Lower leg skin (tissue), 4 donors: ENCODE results near the gene AOC2. TPM values are rescaled to one million over a fixed set of nuclear protein-coding genes. Genes with fewer than 3 reads are reported as not detected.
"Not testable (repeated sequence)": the region's sequence is repeated elsewhere in the genome, so short reads cannot be mapped to it uniquely, and the experiment has no call there.

Source experiments
- DNase-seq, 2 donors: peaks; one replicate each; pipeline ENCODE4 v3.0.0-alpha.2; 2019; ENCODE audit warnings: low spot score in 2 of 2
- H3K4me3 ChIP-seq: fragments of 200-600 bp; sonication (generic); 2 replicates; pipeline ENCODE4 v1.5.1; 2017; ENCODE audit warnings: mild to moderate bottlenecking, low read depth; ENCODE audit not compliant: poor library complexity, severe bottlenecking
- CTCF ChIP-seq, 3 donors: fragments of 450-650 bp; IDR thresholded peaks; one replicate each; pipeline ENCODE4 v1.5.1; 2016; ENCODE audit warnings: antibody characterized with exemption in 3 of 3, mild to moderate bottlenecking in 3 of 3, moderate library complexity in 2 of 3
- POLR2A ChIP-seq, 2 donors: fragments of 450-650 bp; IDR thresholded peaks; one replicate each; pipeline ENCODE4 v1.6.1; 2016 to 2017; ENCODE audit warnings: antibody characterized with exemption in 2 of 2, mild to moderate bottlenecking in 1 of 2, moderate library complexity in 1 of 2
- WGBS, 2 donors: methylation state at CpG; one replicate each; pipeline ENCODE4 v1.1.5; 2018; 5-methylcytosine and 5-hydroxymethylcytosine counted together
- intact Hi-C: fragments of 100-400 bp; cut with DNase I; formaldehyde crosslinking; loops from one replicate; pipeline ENCODE4 v1.15.0; 2023; ENCODE audit warnings: low total_unique reads
- total RNA-seq, 4 donors: library from RNA; depleted of rRNA; stranded (reverse); fragments of >200 nt; gene quantifications; one replicate each; pipeline ENCODE4 v1.1.0, GENCODE V29; 2016

Gene AOC2
- total RNA-seq, 4 donors from 2014 or later = 0.52 to 2.4 (median 1.2) TPM

- intact Hi-C loops = no loop called here
- WGBS, 2 donors = 78% methylated on average over 8 of the region's 8 CpGs
- DNase-seq = no peak
- TF ChIP-seq CTCF (IDR thresholded peaks at IDR 0.05) (no peak), POLR2A (IDR thresholded peaks at IDR 0.05) (no peak)
- H3K4me3 ChIP-seq = no peak overlapping the region
Observed at GRCh38 chr17:42878924-42879595, 34.7 kb downstream of the AOC2 start.

GRCh38 chr17:42879596-42879985 lies 35.2 kb downstream of the AOC2 start:
- intact Hi-C loops = no loop called here
- H3K4me3 ChIP-seq = no peak overlapping the region
- no peak for TF ChIP-seq POLR2A (IDR thresholded peaks at IDR 0.05)
- TF ChIP-seq CTCF (IDR thresholded peaks at IDR 0.05) = no peak
- 55 to 61% methylated on average over 6 of the region's 6 CpGs for WGBS, 2 donors
- no peak for DNase-seq

GRCh38 chr17:42880776-42881310 lies 36.5 kb downstream of the AOC2 start:
- intact Hi-C loops = no loop called here
- no peak for DNase-seq
- no peak overlapping the region for H3K4me3 ChIP-seq
- no peak for TF ChIP-seq POLR2A (IDR thresholded peaks at IDR 0.05)
- no peak for TF ChIP-seq CTCF (IDR thresholded peaks at IDR 0.05)
- WGBS, 2 donors = 78 to 86% methylated on average over 5 of the region's 5 CpGs

- 93% methylated on average over 6 of the region's 6 CpGs for WGBS, 2 donors
- intact Hi-C loops, H3K4me3 ChIP-seq, DNase-seq: not testable (repeated sequence)
Observed at GRCh38 chr17:42881706-42882105, 37.3 kb downstream of the AOC2 start.

GRCh38 chr17:42882166-42882565 lies 37.8 kb downstream of the AOC2 start:
- 88 to 94% methylated on average over 8 of the region's 8 CpGs for WGBS, 2 donors
- no peak for TF ChIP-seq POLR2A (IDR thresholded peaks at IDR 0.05)
- TF ChIP-seq CTCF (IDR thresholded peaks at IDR 0.05) = no peak
- DNase-seq = no peak
- intact Hi-C loops = no loop called here
- no peak overlapping the region for H3K4me3 ChIP-seq

- DNase-seq = no peak
- 76 to 82% methylated on average over 7 of the region's 7 CpGs for WGBS, 2 donors
- intact Hi-C loops = no loop called here
- H3K4me3 ChIP-seq = no peak overlapping the region
- TF ChIP-seq CTCF (IDR thresholded peaks at IDR 0.05) (no peak), POLR2A (IDR thresholded peaks at IDR 0.05) (no peak)
Observed at GRCh38 chr17:42883802-42884558, 39.6 kb downstream of the AOC2 start.

GRCh38 chr17:42885806-42886205 lies 41.4 kb downstream of the AOC2 start:
- H3K4me3 ChIP-seq, intact Hi-C loops, DNase-seq: not testable (repeated sequence)
- WGBS, 2 donors = 94 to 97% methylated on average over 3 of the region's 3 CpGs
